ENCODE data around the gene RCBTB1. TPM values are rescaled to one million over a fixed set of nuclear protein-coding genes. Genes with fewer than 3 reads are reported as not detected.

Gene RCBTB1
- polyA plus RNA-seq, 1 of the 3 experiments (the other 2 are of a cell fraction) = 13.2 TPM

- Histone ChIP-seq H3K36me3 (replicated peaks in 1 of 2; ENCODE audit: control insufficient read depth in 1 of 2, insufficient read depth in 2 of 2, low read length in 1 of 2) (peaks cover 48 to 51% of the 10 kb centered on the region in 2 experiments), H3K79me2 (ENCODE audit: insufficient read depth) (no peaks in the 10 kb centered on the region), H3K27ac (ENCODE audit: low read depth in 2 of 2, low read length in 1 of 2) (no peak overlapping the region), H3K27me3 (ENCODE audit: insufficient read depth) (no peaks in the 10 kb centered on the region), H3F3A (replicated peaks; ENCODE audit: insufficient read depth) (no peaks in the 10 kb centered on the region), H3K4me2 (no peak overlapping the region), H3K4me3 (ENCODE audit: low read depth in 2 of 2, low read length in 1 of 2) (no peak overlapping the region), H3K9me3 (no peaks in the 10 kb centered on the region), H3K9ac (no peak overlapping the region), H2AFZ (ENCODE audit: low read depth) (no peak overlapping the region), H4K20me1 (ENCODE audit: insufficient read depth) (no peaks in the 10 kb centered on the region), H3K4me1 (ENCODE audit: control insufficient read depth in 1 of 2, insufficient read depth in 2 of 2, low read depth in 1 of 2, low read length in 1 of 2) (no peaks in the 10 kb centered on the region), H3K9me2 (no peaks in the 10 kb centered on the region)
- DNase-seq = no peak
- 100% methylated on average over 2 of the region's 2 CpGs for WGBS (ENCODE audit: low lambda C conversion rate)
- ChIA-PET POLR2A (interaction anchor here (0.6 kb wide), 1 partner anchor 214 kb away, joined by 3 read pairs; no protein-coding TSS in a partner anchor), CTCF (interaction anchor here (0.6 to 0.8 kb wide), 3 partner anchors 37 to 257 kb away, joined by 3 to 4 read pairs (median 3); no protein-coding TSS in a partner anchor)
- TF ChIP-seq, protein P1, sequence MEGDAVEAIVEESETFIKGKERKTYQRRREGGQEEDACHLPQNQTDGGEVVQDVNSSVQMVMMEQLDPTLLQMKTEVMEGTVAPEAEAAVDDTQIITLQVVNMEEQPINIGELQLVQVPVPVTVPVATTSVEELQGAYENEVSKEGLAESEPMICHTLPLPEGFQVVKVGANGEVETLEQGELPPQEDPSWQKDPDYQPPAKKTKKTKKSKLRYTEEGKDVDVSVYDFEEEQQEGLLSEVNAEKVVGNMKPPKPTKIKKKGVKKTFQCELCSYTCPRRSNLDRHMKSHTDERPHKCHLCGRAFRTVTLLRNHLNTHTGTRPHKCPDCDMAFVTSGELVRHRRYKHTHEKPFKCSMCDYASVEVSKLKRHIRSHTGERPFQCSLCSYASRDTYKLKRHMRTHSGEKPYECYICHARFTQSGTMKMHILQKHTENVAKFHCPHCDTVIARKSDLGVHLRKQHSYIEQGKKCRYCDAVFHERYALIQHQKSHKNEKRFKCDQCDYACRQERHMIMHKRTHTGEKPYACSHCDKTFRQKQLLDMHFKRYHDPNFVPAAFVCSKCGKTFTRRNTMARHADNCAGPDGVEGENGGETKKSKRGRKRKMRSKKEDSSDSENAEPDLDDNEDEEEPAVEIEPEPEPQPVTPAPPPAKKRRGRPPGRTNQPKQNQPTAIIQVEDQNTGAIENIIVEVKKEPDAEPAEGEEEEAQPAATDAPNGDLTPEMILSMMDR (IDR thresholded peaks at IDR 0.05) = no peak
- TF ChIP-seq FOSL2 (IDR thresholded peaks at IDR 0.05; ENCODE audit: borderline replicate concordance, low read depth) (no peak), NFIC (IDR thresholded peaks at IDR 0.05; ENCODE audit: borderline replicate concordance) (no peak)
These were observed 47.0 kb downstream of the RCBTB1 start for GRCh38 chr13:49538404-49538803.

- Histone ChIP-seq H3K36me3 (replicated peaks in 1 of 2; ENCODE audit: control insufficient read depth in 1 of 2, insufficient read depth in 2 of 2, low read length in 1 of 2) (peaks cover 51 to 62% of the 10 kb centered on the region in 2 experiments), H3K9me2 (no peaks in the 10 kb centered on the region), H3K9me3 (no peaks in the 10 kb centered on the region), H3K4me1 (ENCODE audit: control insufficient read depth in 1 of 2, insufficient read depth in 2 of 2, low read depth in 1 of 2, low read length in 1 of 2) (no peaks in the 10 kb centered on the region), H3K4me3 (ENCODE audit: low read depth in 2 of 2, low read length in 1 of 2) (no peak overlapping the region), H3F3A (replicated peaks; ENCODE audit: insufficient read depth) (no peaks in the 10 kb centered on the region), H2AFZ (ENCODE audit: low read depth) (no peak overlapping the region), H4K20me1 (ENCODE audit: insufficient read depth) (no peaks in the 10 kb centered on the region), H3K4me2 (no peak overlapping the region), H3K79me2 (ENCODE audit: insufficient read depth) (no peaks in the 10 kb centered on the region), H3K27ac (ENCODE audit: low read depth in 2 of 2, low read length in 1 of 2) (no peak overlapping the region), H3K27me3 (ENCODE audit: insufficient read depth) (no peaks in the 10 kb centered on the region), H3K9ac (no peak overlapping the region)
- POLR2A ChIA-PET = no interaction called here
- WGBS (ENCODE audit: low lambda C conversion rate) = 96% methylated on average over 6 of the region's 7 CpGs
- DNase-seq = no peak
- CTCF ChIA-PET = interaction anchor here (0.8 kb wide), 1 partner anchor 12 kb away, joined by 4 read pairs; no protein-coding TSS in a partner anchor
- no peak for TF ChIP-seq RXRA (IDR thresholded peaks at IDR 0.05; ENCODE audit: borderline replicate concordance, low read depth)
- no peak for TF ChIP-seq TAF1 (IDR thresholded peaks at IDR 0.05; ENCODE audit: borderline replicate concordance, low read depth, low read length)
- TF ChIP-seq SMC3 (IDR thresholded peaks at IDR 0.05; ENCODE audit: low read depth, low read length) = no peak
- TF ChIP-seq EP300 (IDR thresholded peaks at IDR 0.05; ENCODE audit: borderline replicate concordance in 1 of 2, low read depth in 1 of 2, low read length in 1 of 2) = no peak
- no peak for TF ChIP-seq RFX5 (IDR thresholded peaks at IDR 0.05; ENCODE audit: low read length)
- TF ChIP-seq, protein P2, sequence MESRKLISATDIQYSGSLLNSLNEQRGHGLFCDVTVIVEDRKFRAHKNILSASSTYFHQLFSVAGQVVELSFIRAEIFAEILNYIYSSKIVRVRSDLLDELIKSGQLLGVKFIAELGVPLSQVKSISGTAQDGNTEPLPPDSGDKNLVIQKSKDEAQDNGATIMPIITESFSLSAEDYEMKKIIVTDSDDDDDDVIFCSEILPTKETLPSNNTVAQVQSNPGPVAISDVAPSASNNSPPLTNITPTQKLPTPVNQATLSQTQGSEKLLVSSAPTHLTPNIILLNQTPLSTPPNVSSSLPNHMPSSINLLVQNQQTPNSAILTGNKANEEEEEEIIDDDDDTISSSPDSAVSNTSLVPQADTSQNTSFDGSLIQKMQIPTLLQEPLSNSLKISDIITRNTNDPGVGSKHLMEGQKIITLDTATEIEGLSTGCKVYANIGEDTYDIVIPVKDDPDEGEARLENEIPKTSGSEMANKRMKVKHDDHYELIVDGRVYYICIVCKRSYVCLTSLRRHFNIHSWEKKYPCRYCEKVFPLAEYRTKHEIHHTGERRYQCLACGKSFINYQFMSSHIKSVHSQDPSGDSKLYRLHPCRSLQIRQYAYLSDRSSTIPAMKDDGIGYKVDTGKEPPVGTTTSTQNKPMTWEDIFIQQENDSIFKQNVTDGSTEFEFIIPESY (IDR thresholded peaks at IDR 0.05; ENCODE audit: borderline replicate concordance, low read depth) = no peak
- no peak for TF ChIP-seq ELF1 (IDR thresholded peaks at IDR 0.05)
- no peak for TF ChIP-seq TCF12 (IDR thresholded peaks at IDR 0.05)
- no peak for TF ChIP-seq EZH2phosphoT487 (IDR thresholded peaks at IDR 0.05; ENCODE audit: borderline replicate concordance, low read depth)
- no peak for TF ChIP-seq FOXJ3 (CRISPR knock-in tag; IDR thresholded peaks at IDR 0.05)
- TF ChIP-seq GABPA (IDR thresholded peaks at IDR 0.05; ENCODE audit: low read depth) = no peak
- TF ChIP-seq RCOR1 (IDR thresholded peaks at IDR 0.05; ENCODE audit: low read length) = no peak
- TF ChIP-seq, protein P3, sequence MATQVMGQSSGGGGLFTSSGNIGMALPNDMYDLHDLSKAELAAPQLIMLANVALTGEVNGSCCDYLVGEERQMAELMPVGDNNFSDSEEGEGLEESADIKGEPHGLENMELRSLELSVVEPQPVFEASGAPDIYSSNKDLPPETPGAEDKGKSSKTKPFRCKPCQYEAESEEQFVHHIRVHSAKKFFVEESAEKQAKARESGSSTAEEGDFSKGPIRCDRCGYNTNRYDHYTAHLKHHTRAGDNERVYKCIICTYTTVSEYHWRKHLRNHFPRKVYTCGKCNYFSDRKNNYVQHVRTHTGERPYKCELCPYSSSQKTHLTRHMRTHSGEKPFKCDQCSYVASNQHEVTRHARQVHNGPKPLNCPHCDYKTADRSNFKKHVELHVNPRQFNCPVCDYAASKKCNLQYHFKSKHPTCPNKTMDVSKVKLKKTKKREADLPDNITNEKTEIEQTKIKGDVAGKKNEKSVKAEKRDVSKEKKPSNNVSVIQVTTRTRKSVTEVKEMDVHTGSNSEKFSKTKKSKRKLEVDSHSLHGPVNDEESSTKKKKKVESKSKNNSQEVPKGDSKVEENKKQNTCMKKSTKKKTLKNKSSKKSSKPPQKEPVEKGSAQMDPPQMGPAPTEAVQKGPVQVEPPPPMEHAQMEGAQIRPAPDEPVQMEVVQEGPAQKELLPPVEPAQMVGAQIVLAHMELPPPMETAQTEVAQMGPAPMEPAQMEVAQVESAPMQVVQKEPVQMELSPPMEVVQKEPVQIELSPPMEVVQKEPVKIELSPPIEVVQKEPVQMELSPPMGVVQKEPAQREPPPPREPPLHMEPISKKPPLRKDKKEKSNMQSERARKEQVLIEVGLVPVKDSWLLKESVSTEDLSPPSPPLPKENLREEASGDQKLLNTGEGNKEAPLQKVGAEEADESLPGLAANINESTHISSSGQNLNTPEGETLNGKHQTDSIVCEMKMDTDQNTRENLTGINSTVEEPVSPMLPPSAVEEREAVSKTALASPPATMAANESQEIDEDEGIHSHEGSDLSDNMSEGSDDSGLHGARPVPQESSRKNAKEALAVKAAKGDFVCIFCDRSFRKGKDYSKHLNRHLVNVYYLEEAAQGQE (IDR thresholded peaks at IDR 0.05; ENCODE audit: low read depth, low read length) = no peak
- no peak for TF ChIP-seq GATA2 (CRISPR knock-in tag; IDR thresholded peaks at IDR 0.05)
- TF ChIP-seq TEAD4 (IDR thresholded peaks at IDR 0.05; ENCODE audit: borderline replicate concordance, insufficient read depth) = no peak
These were observed 49.0 kb downstream of the RCBTB1 start for GRCh38 chr13:49536144-49536873.
